Measurements from ENCODE around the gene RPS6KA1. TPM values are rescaled to one million over a fixed set of nuclear protein-coding genes. Genes with fewer than 3 reads are reported as not detected.

Gene RPS6KA1
- polyA plus RNA-seq, 1 donor (not counting 4 experiments of a cell fraction or from before 2014, with no cell fraction given), result 65.9 TPM

DNA sequence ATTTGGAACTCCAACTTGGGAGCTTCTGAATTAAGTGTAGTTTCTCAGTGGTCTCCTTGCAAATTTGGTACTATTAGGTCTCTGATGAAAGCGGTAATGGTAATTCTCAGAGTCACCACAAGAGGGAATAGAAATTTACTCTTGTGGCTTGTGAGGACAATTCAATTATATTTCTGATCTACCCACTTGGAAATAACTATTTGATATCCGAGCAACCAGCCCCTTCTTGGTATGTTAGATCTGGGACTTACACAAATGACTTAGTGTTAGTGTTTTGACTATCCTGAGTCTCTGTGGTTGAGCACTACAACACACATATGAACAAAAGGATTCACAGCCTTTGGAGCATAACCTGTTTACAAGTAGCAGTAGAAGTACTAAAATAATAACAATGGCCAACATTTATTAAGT is 68.1 kb downstream of the RPS6KA1 start:
- Histone ChIP-seq H3K79me2 (ENCODE audit: control insufficient read depth, insufficient read depth, low read length) (no peaks in the 10 kb centered on the region), H3K4me3 (ENCODE audit: control insufficient read depth in 2 of 3, extremely low read depth in 1 of 3, insufficient read depth in 2 of 3, low read depth in 1 of 3, low read length in 3 of 3) (no peak overlapping the region), H3K36me3 (ENCODE audit: control insufficient read depth in 2 of 2, extremely low read depth in 1 of 2, insufficient read depth in 2 of 2, low read length in 2 of 2) (no peaks in the 10 kb centered on the region), H3K4me1 (ENCODE audit: control insufficient read depth, extremely low read depth, insufficient read depth, low read length) (peaks cover 2% of the 10 kb centered on the region), H3K9me1 (ENCODE audit: control insufficient read depth, extremely low read depth, insufficient read depth, low read length) (no peaks in the 10 kb centered on the region), H3K27me3 (ENCODE audit: control insufficient read depth, extremely low read depth, insufficient read depth, low read length) (no peaks in the 10 kb centered on the region), H3K27ac (ENCODE audit: control insufficient read depth, insufficient read depth, low read length) (no peak overlapping the region), H2AFZ (ENCODE audit: control insufficient read depth, low read length) (no peak overlapping the region), H4K20me1 (ENCODE audit: control insufficient read depth, extremely low read depth, insufficient read depth, low read length) (no peaks in the 10 kb centered on the region), H3K9ac (ENCODE audit: control insufficient read depth, extremely low read depth, insufficient read depth, low read length) (no peak overlapping the region), H3K9me3 (ENCODE audit: control insufficient read depth, low read depth, low read length) (no peaks in the 10 kb centered on the region), H3K4me2 (ENCODE audit: control insufficient read depth, extremely low read depth, insufficient read depth, low read depth, low read length) (no peak overlapping the region)
- dilution Hi-C loops (cut with MboI; ENCODE audit: extremely low pct_ligation_motif_present, low sequenced_read_pairs), result no loop called here
- TF ChIP-seq EZH2 (IDR thresholded peaks at IDR 0.05; ENCODE audit: low read length), result no peak
- TF ChIP-seq, protein P1, sequence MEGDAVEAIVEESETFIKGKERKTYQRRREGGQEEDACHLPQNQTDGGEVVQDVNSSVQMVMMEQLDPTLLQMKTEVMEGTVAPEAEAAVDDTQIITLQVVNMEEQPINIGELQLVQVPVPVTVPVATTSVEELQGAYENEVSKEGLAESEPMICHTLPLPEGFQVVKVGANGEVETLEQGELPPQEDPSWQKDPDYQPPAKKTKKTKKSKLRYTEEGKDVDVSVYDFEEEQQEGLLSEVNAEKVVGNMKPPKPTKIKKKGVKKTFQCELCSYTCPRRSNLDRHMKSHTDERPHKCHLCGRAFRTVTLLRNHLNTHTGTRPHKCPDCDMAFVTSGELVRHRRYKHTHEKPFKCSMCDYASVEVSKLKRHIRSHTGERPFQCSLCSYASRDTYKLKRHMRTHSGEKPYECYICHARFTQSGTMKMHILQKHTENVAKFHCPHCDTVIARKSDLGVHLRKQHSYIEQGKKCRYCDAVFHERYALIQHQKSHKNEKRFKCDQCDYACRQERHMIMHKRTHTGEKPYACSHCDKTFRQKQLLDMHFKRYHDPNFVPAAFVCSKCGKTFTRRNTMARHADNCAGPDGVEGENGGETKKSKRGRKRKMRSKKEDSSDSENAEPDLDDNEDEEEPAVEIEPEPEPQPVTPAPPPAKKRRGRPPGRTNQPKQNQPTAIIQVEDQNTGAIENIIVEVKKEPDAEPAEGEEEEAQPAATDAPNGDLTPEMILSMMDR (optimal IDR thresholded peaks at IDR 0.05 in 1 of 3, IDR thresholded peaks at IDR 0.05 in 1 of 3, conservative IDR thresholded peaks at IDR 0.05 in 1 of 3; ENCODE audit: extremely low read depth in 1 of 3, insufficient read depth in 2 of 3, low read length in 3 of 3), result peak in 2 of 3 experiments; percentile 51 to 54
- peak; percentile 26 for DNase-seq (ENCODE audit: low read depth, low spot score)
- FAIRE-seq, result peak; percentile 39

- no peak for TF ChIP-seq EZH2 (IDR thresholded peaks at IDR 0.05; ENCODE audit: low read length)
- TF ChIP-seq, protein P1 (optimal IDR thresholded peaks at IDR 0.05 in 1 of 3, IDR thresholded peaks at IDR 0.05 in 1 of 3, conservative IDR thresholded peaks at IDR 0.05 in 1 of 3; ENCODE audit: extremely low read depth in 1 of 3, insufficient read depth in 2 of 3, low read length in 3 of 3), result no peak
- no peak overlapping the region for H3K4me3 ChIP-seq (ENCODE audit: control insufficient read depth in 2 of 3, extremely low read depth in 1 of 3, insufficient read depth in 2 of 3, low read depth in 1 of 3, low read length in 3 of 3)
Observed at GRCh38 chr1:26598890-26599289, 69.3 kb downstream of the RPS6KA1 start.

More at GRCh38 chr1:26598890-26599289, 69.3 kb downstream of the RPS6KA1 start:
- no peaks in the 10 kb centered on the region for H3K9me1 ChIP-seq (ENCODE audit: control insufficient read depth, extremely low read depth, insufficient read depth, low read length)
- no peaks in the 10 kb centered on the region for H3K79me2 ChIP-seq (ENCODE audit: control insufficient read depth, insufficient read depth, low read length)
- no peaks in the 10 kb centered on the region for H4K20me1 ChIP-seq (ENCODE audit: control insufficient read depth, extremely low read depth, insufficient read depth, low read length)
- dilution Hi-C loops (cut with MboI; ENCODE audit: extremely low pct_ligation_motif_present, low sequenced_read_pairs), result no loop called here
- H3K36me3 ChIP-seq (ENCODE audit: control insufficient read depth in 2 of 2, extremely low read depth in 1 of 2, insufficient read depth in 2 of 2, low read length in 2 of 2), result no peaks in the 10 kb centered on the region
- no peak overlapping the region for H3K27ac ChIP-seq (ENCODE audit: control insufficient read depth, insufficient read depth, low read length)
- H3K9ac ChIP-seq (ENCODE audit: control insufficient read depth, extremely low read depth, insufficient read depth, low read length), result no peak overlapping the region
- H2AFZ ChIP-seq (ENCODE audit: control insufficient read depth, low read length), result no peak overlapping the region
- DNase-seq (ENCODE audit: low read depth, low spot score) (no peak), FAIRE-seq (no peak)
- no peaks in the 10 kb centered on the region for H3K9me3 ChIP-seq (ENCODE audit: control insufficient read depth, low read depth, low read length)
- no peaks in the 10 kb centered on the region for H3K27me3 ChIP-seq (ENCODE audit: control insufficient read depth, extremely low read depth, insufficient read depth, low read length)
- H3K4me1 ChIP-seq (ENCODE audit: control insufficient read depth, extremely low read depth, insufficient read depth, low read length), result peaks cover 2% of the 10 kb centered on the region
- no peak overlapping the region for H3K4me2 ChIP-seq (ENCODE audit: control insufficient read depth, extremely low read depth, insufficient read depth, low read depth, low read length)
